HG03095 (cell line): ENCODE data around the gene RPS6KB1.
A peak's percentile ranks its signal among the peaks of the same experiment; 100 is the strongest.
"Not testable (repeated sequence)": the region's sequence is repeated elsewhere in the genome, so short reads cannot be mapped to it uniquely, and the experiment has no call there.

Experiments used
- ATAC-seq: cut with Tn5 transposase; IDR thresholded peaks from one replicate; pipeline ENCODE4 v1.9.1; 2021; ENCODE audit warnings: moderate library complexity; ENCODE audit not compliant: unreplicated experiment

Gene RPS6KB1

DNA sequence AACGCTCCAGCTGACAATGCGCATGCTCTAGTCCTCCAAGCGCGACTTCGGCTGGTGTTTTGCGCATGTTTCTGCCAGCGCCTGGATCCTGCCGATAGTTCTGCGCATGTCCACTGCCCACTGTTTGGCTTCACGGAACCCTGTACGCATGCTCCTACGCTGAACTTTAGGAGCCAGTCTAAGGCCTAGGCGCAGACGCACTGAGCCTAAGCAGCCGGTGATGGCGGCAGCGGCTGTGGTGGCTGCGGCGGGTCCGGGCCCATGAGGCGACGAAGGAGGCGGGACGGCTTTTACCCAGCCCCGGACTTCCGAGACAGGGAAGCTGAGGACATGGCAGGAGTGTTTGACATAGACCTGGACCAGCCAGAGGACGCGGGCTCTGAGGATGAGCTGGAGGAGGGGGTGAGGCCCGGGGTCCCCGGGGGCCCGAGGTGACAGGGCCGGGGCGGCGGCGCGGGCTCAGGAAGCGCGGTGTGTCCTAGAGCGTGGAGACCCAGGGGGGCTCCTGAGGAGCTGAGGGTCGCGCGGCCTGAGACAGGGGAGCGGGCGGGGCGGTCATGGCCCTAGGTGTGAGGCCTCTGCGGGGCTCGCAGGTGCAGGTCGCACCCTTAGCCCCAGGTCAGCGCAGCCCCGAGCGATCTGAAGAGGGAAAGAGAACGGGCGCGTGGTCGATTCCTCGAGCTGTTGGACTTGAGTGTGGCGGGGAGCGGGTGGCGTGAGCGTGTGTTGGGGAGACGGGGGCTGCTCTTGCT lies at the start of gene RPS6KB1, which contains the start of gene TUBD1:
RPS6KB1 (plus strand) TSS at position 198 of the 752 bp plus-strand sequence; CDS start at position 262, 64 bp downstream.
TUBD1 (minus strand) TSS at position 20 of the 752 bp plus-strand sequence. CDS start 1,941 bp downstream, outside the sequence.
- peak; percentile 84 for ATAC-seq

GRCh38 chr17:59844884-59845594 lies 47.9 kb upstream of the RPS6KB1 start:
- no peak for ATAC-seq

- ATAC-seq, result no peak
Observed at GRCh38 chr17:59845595-59846393, 47.1 kb upstream of the RPS6KB1 start.

- ATAC-seq, result peak; percentile 26
Observed at GRCh38 chr17:59846394-59847165, 46.3 kb upstream of the RPS6KB1 start.

DNA sequence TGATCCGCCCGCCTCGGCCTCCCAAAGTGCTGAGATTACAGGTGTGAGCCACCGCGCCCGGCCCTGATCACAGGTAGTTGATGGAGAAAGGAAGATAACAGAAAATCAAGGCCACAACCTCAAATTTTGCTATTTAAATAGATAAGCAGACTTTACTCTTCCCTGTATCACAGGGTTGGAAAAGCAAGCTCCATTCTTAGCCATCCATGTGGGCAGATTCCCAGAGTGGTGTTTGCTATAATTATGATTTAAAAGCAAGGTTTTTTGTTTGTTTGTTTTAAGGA lies 44.6 kb upstream of the RPS6KB1 start:
- no peak for ATAC-seq

- ATAC-seq, result no peak
Observed at GRCh38 chr17:59848778-59849177, 44.1 kb upstream of the RPS6KB1 start.

GRCh38 chr17:59850311-59850710 lies 42.6 kb upstream of the RPS6KB1 start:
- not testable (repeated sequence) for ATAC-seq

DNA sequence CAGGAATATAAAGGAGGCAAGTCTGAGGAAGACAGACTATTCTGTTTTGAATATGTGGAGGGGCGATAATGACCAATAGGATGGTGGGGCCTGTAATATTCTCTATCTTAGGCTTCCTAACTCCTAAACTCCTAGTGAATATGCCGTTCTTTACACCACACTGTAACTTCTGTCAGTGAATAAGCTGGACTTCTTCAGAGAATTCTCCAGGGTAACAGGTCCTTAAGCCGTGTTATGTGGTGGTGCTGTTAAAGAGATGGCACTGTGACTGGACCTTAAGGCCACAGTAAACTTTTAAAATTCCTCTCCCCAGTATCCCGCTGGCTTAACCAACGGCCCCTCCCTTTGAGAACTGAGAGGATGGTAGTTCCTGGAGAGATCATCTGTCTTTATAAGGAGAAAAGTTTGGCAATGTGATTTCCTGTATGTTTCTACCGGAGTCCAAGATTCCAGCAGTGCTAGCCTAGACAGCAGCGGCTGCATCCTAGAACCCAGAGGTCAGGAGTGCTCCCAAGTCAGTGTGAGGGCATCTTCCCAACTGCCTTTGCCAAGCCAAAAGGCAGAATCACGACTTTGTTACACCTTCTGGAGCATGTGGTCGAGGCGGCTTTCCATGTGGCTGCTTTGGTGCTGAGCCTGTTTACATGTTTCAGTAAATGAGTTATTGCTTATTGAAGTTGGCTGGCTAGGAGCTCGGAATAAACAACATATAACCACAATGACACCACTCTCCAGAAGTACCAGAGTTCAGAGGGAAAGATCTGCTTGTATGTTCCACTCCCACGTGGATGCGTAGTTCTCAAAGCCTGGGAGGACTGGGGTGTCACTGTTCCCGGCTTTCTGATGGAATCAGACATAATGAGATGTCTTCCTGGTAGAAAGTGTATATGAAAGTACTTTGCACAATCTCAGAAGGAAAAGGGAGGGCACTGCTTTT lies 41.2 kb upstream of the RPS6KB1 start:
- no peak for ATAC-seq

DNA sequence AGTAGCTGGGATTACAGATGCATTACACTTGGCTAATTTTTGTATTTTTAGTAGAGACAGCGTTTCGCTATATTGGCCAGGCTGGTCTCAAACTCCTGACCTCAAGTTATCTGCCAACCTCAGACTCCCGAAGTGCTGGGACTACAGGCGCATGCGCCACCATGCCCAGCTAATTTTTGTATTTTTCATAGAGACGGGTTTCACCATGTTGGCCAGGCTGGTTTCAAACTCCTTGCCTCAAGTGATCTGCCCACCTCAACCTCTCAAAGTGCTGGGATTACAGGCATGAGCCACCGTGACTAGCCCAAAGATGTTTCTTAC lies 40.1 kb upstream of the RPS6KB1 start:
- ATAC-seq, result not testable (repeated sequence)

DNA sequence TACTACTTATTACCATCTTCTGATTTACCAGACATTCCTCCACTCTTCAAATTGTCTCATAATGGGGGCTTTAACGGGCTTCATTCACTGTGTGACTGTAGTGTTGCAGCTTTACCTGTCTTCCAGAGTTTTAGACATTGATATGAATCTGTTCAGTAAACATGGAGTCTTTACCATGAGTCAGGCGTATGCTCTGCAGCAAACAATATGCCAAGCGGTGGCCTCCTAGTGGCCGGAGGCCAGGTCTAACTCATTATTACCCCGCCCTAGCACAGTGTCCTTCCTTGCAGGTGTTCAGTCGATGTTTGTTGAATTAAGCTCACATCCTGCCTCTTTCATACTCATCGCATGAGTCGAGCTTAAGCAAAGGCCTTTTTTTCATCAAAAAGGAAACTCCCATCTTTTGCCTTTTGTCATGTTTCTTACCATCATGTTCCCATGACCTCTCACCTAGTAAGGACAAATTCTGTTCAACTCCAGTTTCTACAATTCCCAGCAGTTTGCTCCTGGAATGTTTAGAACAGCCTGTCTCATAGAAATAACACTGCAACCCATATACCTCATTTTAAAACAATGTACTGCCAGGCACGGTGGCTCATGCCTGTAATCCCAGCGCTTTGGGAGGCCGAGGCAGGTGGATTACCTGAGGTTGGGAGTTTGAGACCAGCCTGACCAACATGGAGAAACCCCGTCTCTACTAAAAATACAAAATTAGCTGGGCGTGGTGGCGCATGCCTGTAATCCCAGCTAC lies 39.6 kb upstream of the RPS6KB1 start:
- ATAC-seq, result no peak

GRCh38 chr17:59853919-59854729 lies 38.8 kb upstream of the RPS6KB1 start:
- not testable (repeated sequence) for ATAC-seq

DNA sequence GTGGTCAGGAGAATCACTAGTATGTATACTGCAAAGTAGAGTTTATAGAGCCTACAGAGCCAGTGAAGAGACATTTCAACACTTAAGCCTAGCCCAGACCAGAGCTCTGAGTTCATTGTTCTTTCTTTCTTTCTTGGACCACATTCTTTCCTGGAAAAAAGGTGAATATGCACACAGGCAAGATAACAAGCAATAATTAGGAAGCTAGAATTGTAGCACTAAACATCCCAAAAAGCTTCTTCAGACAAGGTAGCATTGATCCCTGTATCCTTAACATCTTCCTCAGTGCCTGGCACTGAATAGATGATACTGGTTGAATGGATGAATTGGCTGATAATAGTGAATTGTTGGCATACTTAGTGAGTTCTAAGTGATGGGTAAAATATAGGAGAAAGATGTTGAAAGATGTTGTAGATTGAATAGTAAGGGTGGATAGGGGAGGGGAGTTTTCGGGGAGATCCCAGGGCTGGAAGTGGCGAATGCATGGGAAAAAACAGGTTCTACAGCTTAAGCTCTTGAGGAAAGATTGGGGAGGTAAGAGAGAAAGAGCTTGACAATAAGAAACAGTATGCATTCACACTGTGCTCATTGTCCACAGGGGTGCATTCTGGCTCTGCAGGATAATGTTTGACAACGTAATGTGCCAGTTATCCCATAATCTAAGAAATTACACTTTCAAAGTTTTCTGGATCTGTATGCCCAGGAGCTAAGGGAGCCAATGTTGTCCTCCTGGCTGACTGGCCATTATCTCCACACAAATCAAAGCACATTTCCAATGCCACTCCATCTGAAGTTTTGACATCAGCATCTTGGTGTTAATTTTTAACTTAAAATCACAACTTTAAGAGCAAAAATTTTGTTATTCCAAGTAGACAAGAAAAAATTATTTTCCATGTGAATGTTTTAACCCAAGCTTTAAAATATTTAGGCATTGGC lies 35.8 kb upstream of the RPS6KB1 start:
- ATAC-seq, result no peak

- no peak for ATAC-seq
Observed at GRCh38 chr17:59858167-59858816, 34.6 kb upstream of the RPS6KB1 start.

GRCh38 chr17:59858932-59859331 lies 34.0 kb upstream of the RPS6KB1 start:
- ATAC-seq, result no peak

DNA sequence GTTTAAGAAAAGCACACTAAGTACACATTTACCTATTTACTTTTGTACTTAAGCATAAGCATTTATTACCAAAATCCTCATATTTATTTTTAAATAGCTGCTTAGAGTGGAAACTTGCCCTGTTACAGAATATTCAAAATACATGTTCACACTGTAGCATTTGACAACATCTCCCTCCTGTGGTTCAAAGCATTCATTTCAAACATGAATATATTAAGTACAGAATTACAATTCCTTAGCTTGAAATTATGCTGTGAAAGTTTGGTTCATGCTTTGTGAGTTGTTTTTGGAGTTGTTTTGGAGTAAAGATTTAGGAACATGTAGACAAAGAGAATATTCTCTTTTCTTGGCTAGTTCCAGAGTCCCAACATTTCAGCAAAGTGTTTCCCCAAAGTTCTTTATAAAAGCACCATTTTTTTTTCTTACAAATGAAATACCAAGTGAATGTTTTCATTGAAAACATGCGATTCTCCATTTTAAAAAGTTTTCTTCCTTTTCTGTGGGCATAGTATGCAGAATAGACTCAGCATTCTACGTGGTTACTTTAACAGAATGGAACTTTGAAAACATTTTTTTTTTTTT lies 33.4 kb upstream of the RPS6KB1 start:
- no peak for ATAC-seq

DNA sequence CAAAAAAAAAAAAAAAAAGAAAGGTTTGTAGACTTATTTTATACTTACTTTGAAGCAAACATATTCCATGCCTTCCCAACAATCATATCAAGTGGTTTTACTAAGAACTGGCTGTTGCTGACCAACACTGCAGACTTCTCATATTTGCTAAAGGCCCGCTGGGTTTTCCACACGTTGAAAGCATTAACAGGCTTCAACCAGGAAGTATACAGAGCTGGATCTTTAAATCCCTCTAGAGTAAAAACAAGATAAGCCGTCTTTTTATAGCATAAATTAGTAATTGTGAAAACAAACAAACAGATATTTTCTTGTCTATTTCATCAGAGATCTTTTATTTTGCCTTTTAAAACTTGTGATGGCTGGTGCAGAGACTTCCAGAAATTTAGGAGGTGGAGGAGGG lies 29.3 kb upstream of the RPS6KB1 start:
- no peak for ATAC-seq

GRCh38 chr17:59869941-59870218 lies 23.0 kb upstream of the RPS6KB1 start:
- no peak for ATAC-seq
